HG02798 (cell line): ENCODE data around the gene DENND4A.

ENCODE experiments used
- ATAC-seq: cut with Tn5 transposase; IDR thresholded peaks from one replicate; pipeline ENCODE4 v1.9.1; 2021; ENCODE audit warnings: mild to moderate bottlenecking; ENCODE audit not compliant: unreplicated experiment, poor library complexity

The DENND4A gene

GRCh38 chr15:65690173-65690572 is 101.9 kb downstream of the DENND4A start:
- no peak for ATAC-seq

GRCh38 chr15:65688462-65688861 is 103.6 kb downstream of the DENND4A start:
- no peak for ATAC-seq

- no peak for ATAC-seq
Observed at GRCh38 chr15:65682404-65682911, 109.6 kb downstream of the DENND4A start.

- no peak for ATAC-seq
Observed at GRCh38 chr15:65680544-65680943, 111.5 kb downstream of the DENND4A start.

- ATAC-seq: no peak
Observed at GRCh38 chr15:65676123-65676522, 116.0 kb downstream of the DENND4A start.

- no peak for ATAC-seq
Observed at GRCh38 chr15:65675551-65675950, 116.5 kb downstream of the DENND4A start.

GRCh38 chr15:65666257-65666656 is 125.8 kb downstream of the DENND4A start:
- ATAC-seq: no peak

- peak; percentile 49 for ATAC-seq
Observed at GRCh38 chr15:65663521-65663920, 128.6 kb downstream of the DENND4A start.

- no peak for ATAC-seq
Observed at GRCh38 chr15:65660927-65661326, 131.2 kb downstream of the DENND4A start.

- no peak for ATAC-seq
Observed at GRCh38 chr15:65659502-65660052, 132.5 kb downstream of the DENND4A start.

GRCh38 chr15:65655457-65655856 is 136.6 kb downstream of the DENND4A start:
- no peak for ATAC-seq

GRCh38 chr15:65655026-65655425 is 137.1 kb downstream of the DENND4A start:
- ATAC-seq: no peak

- no peak for ATAC-seq
Observed at GRCh38 chr15:65653801-65654521, 138.1 kb downstream of the DENND4A start.

GRCh38 chr15:65653341-65653740 is 138.8 kb downstream of the DENND4A start:
- no peak for ATAC-seq

GRCh38 chr15:65651831-65652749 is 140.0 kb downstream of the DENND4A start:
- no peak for ATAC-seq

- ATAC-seq: no peak
Observed at GRCh38 chr15:65651042-65651322, 141.1 kb downstream of the DENND4A start.

GRCh38 chr15:65650312-65651041 is 141.6 kb downstream of the DENND4A start:
- ATAC-seq: no peak

GRCh38 chr15:65646486-65646885 is 145.6 kb downstream of the DENND4A start:
- no peak for ATAC-seq

- ATAC-seq: no peak
Observed at GRCh38 chr15:65645392-65645791, 146.7 kb downstream of the DENND4A start.

- ATAC-seq: no peak
Observed at GRCh38 chr15:65644282-65644681, 147.8 kb downstream of the DENND4A start.
